GM19438 (cell line): ENCODE results near the gene GLRA3.
"Not testable (repeated sequence)": the region's sequence is repeated elsewhere in the genome, so short reads cannot be mapped to it uniquely, and the experiment has no call there.

Experiments
- ATAC-seq: cut with Tn5 transposase; IDR thresholded peaks from one replicate; pipeline ENCODE4 v1.9.1; 2021; ENCODE audit warnings: low read depth; ENCODE audit not compliant: unreplicated experiment

Gene GLRA3

GRCh38 chr4:174813292-174813691 is 15.8 kb downstream of the GLRA3 start:
- ATAC-seq: no peak

- no peak for ATAC-seq
Observed at GRCh38 chr4:174810834-174811233, 18.2 kb downstream of the GLRA3 start.

- no peak for ATAC-seq
Observed at GRCh38 chr4:174808836-174809235, 20.2 kb downstream of the GLRA3 start.

- no peak for ATAC-seq
Observed at GRCh38 chr4:174808119-174808518, 20.9 kb downstream of the GLRA3 start.

GRCh38 chr4:174805746-174806145 is 23.3 kb downstream of the GLRA3 start:
- ATAC-seq: no peak

GRCh38 chr4:174794543-174795094 is 34.4 kb downstream of the GLRA3 start:
- no peak for ATAC-seq

- no peak for ATAC-seq
Observed at GRCh38 chr4:174789657-174790056, 39.4 kb downstream of the GLRA3 start.

GRCh38 chr4:174778274-174778986 is 50.6 kb downstream of the GLRA3 start:
- not testable (repeated sequence) for ATAC-seq

- ATAC-seq: no peak
Observed at GRCh38 chr4:174775366-174775765, 53.7 kb downstream of the GLRA3 start.

- no peak for ATAC-seq
Observed at GRCh38 chr4:174764105-174764729, 64.8 kb downstream of the GLRA3 start.

GRCh38 chr4:174763454-174764104 is 65.5 kb downstream of the GLRA3 start:
- peak; percentile 60 for ATAC-seq

GRCh38 chr4:174761451-174761850 is 67.6 kb downstream of the GLRA3 start:
- no peak for ATAC-seq

- ATAC-seq: no peak
Observed at GRCh38 chr4:174757736-174758135, 71.3 kb downstream of the GLRA3 start.

- no peak for ATAC-seq
Observed at GRCh38 chr4:174753021-174753420, 76.0 kb downstream of the GLRA3 start.

- no peak for ATAC-seq
Observed at GRCh38 chr4:174752026-174752425, 77.0 kb downstream of the GLRA3 start.

GRCh38 chr4:174749091-174749490 is 80.0 kb downstream of the GLRA3 start:
- ATAC-seq: no peak

GRCh38 chr4:174746710-174747109 is 82.3 kb downstream of the GLRA3 start:
- ATAC-seq: no peak

- no peak for ATAC-seq
Observed at GRCh38 chr4:174742561-174742960, 86.5 kb downstream of the GLRA3 start.

- ATAC-seq: no peak
Observed at GRCh38 chr4:174739576-174739975, 89.5 kb downstream of the GLRA3 start.

- no peak for ATAC-seq
Observed at GRCh38 chr4:174734181-174734580, 94.9 kb downstream of the GLRA3 start.

GRCh38 chr4:174717828-174718227 is 111.2 kb downstream of the GLRA3 start:
- no peak for ATAC-seq
